Stomach (tissue), 9 donors: ENCODE data around the gene FMN2. TPM values are rescaled to one million over a fixed set of nuclear protein-coding genes. Genes with fewer than 3 reads are reported as not detected.

Experiments used
- DNase-seq, 2 donors: peaks; one replicate each; pipeline versions ENCODE4 v3.0.0 to v3.0.0-alpha.2; 2013 to 2019
- H3K27ac ChIP-seq, 5 donors: fragments of 200-600 bp in 4 of 5; sonication (generic) in 4 of 5; one replicate each; pipeline ENCODE4 v1.5.1; 2013 to 2019; ENCODE audit warnings: mild to moderate bottlenecking in 1 of 5, moderate library complexity in 1 of 5
- H3K27me3 ChIP-seq, 3 donors: fragments of 200-600 bp; sonication (generic); one replicate each; pipeline ENCODE4 v1.5.1; 2017 to 2019; ENCODE audit warnings: mixed run types in 1 of 3
- H3K36me3 ChIP-seq, 4 donors: fragments of 200-600 bp; sonication (generic); 1 replicate in 3 of 4; 2 replicates in 1 of 4; pipeline ENCODE4 v1.5.1; 2016 to 2019
- H3K4me1 ChIP-seq, 4 donors: fragments of 200-600 bp; sonication (generic); one replicate each; pipeline ENCODE4 v1.5.1; 2016 to 2019
- H3K4me3 ChIP-seq, 4 donors: fragments of 200-600 bp; sonication (generic) in 3 of 4; one replicate each; pipeline ENCODE4 v1.5.1; 2016 to 2019; ENCODE audit warnings: mild to moderate bottlenecking in 1 of 4
- H3K9me3 ChIP-seq, 4 donors: fragments of 200-600 bp; sonication (generic); one replicate each; pipeline ENCODE4 v1.5.1; 2016 to 2019
- EP300 ChIP-seq: sonication (generic); formaldehyde crosslinking; IDR thresholded peaks from one replicate; pipeline ENCODE4 v1.6.1; 2017; ENCODE audit warnings: antibody characterized with exemption
- POLR2A ChIP-seq, 4 donors: fragments of 450-650 bp; IDR thresholded peaks; one replicate each; pipeline ENCODE4 v1.6.1; 2016; ENCODE audit warnings: antibody characterized with exemption in 4 of 4, control low read depth in 2 of 4, mild to moderate bottlenecking in 1 of 4, moderate library complexity in 1 of 4
- POLR2AphosphoS5 ChIP-seq, 3 donors: sonication (generic); formaldehyde crosslinking; IDR thresholded peaks; one replicate each; pipeline ENCODE4 v1.6.1; 2016; ENCODE audit warnings: antibody characterized with exemption in 3 of 3
- WGBS, 5 donors: extraction: QIAGEN DNeasy Blood & Tissue Kit in 3 of 5; methylation state at CpG; one replicate each; pipeline versions ENCODE4 v1.1.5 to v1.1.7; 2013 to 2018; 5-methylcytosine and 5-hydroxymethylcytosine counted together
- intact Hi-C: fragments of 100-400 bp; cut with DNase I; formaldehyde crosslinking; loops from one replicate; pipeline ENCODE4 v1.15.1; 2023; ENCODE audit warnings: low total_unique reads
- polyA plus RNA-seq, 3 donors: library from polyadenylated mRNA; stranded (reverse); fragments of 200-250 nt; gene quantifications; one replicate each; pipeline ENCODE4 v1.2.3, GENCODE V29; 2013
- total RNA-seq, 5 donors: library from RNA; depleted of rRNA; stranded (reverse); fragments of >200 nt; gene quantifications; one replicate each; pipeline versions ENCODE4 v1.1.0 to v1.2.3, GENCODE V29; 2014 to 2016
- TF ChIP-seq, protein P1 (sequence below), 7 experiments: fragments of 450-650 bp in 4 of 7; fragments of 200-600 bp in 3 of 7; sonication (generic) in 3 of 7; IDR thresholded peaks; one replicate each; pipeline ENCODE4 v1.5.1; 2016 to 2019; ENCODE audit warnings: antibody characterized with exemption in 7 of 7, control low read depth in 2 of 7, mild to moderate bottlenecking in 1 of 7
- donor health status: healthy with polysubstance abuse.
- donor health status: Bipolar disorder and iron deficiency.
- donor health status: healthy.

Gene FMN2
- total and polyA plus RNA-seq, 8 donors: 0.61 to 3.3 (median 0.87) TPM; not detected in 2

DNA sequence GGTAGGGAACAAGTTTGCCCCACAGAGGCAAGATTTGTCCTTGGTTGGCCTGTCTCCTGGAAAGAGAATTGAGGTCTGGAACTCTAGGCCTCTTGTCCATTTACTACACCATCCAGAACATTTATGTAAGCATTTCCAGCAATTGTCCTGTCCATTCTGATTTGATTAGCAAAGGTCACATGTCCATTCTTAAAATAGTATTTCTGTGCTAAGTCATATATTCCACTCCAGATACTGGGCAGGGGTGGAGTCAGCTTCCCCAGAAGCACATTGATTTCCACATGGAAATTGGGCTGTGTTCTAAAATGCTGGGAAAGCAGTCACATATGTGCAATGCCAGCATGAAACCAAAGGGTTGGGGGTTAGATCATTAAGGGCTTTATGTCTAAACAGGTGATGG lies 21.5 kb upstream of the FMN2 start:
- no peaks in the 10 kb centered on the region for H3K9me3 ChIP-seq
- intact Hi-C loops: no loop called here
- DNase-seq: no peak
- H3K27me3 ChIP-seq: no peaks in the 10 kb centered on the region
- H3K36me3 ChIP-seq: no peaks in the 10 kb centered on the region
- no peak overlapping the region for H3K27ac ChIP-seq
- no peaks in the 10 kb centered on the region for H3K4me1 ChIP-seq
- no peak for TF ChIP-seq POLR2AphosphoS5 (IDR thresholded peaks at IDR 0.05)
- no peak for TF ChIP-seq POLR2A (IDR thresholded peaks at IDR 0.05)
- TF ChIP-seq, protein P1, sequence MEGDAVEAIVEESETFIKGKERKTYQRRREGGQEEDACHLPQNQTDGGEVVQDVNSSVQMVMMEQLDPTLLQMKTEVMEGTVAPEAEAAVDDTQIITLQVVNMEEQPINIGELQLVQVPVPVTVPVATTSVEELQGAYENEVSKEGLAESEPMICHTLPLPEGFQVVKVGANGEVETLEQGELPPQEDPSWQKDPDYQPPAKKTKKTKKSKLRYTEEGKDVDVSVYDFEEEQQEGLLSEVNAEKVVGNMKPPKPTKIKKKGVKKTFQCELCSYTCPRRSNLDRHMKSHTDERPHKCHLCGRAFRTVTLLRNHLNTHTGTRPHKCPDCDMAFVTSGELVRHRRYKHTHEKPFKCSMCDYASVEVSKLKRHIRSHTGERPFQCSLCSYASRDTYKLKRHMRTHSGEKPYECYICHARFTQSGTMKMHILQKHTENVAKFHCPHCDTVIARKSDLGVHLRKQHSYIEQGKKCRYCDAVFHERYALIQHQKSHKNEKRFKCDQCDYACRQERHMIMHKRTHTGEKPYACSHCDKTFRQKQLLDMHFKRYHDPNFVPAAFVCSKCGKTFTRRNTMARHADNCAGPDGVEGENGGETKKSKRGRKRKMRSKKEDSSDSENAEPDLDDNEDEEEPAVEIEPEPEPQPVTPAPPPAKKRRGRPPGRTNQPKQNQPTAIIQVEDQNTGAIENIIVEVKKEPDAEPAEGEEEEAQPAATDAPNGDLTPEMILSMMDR (IDR thresholded peaks at IDR 0.05): no peak
- TF ChIP-seq EP300: no peak
- no peak overlapping the region for H3K4me3 ChIP-seq

DNA sequence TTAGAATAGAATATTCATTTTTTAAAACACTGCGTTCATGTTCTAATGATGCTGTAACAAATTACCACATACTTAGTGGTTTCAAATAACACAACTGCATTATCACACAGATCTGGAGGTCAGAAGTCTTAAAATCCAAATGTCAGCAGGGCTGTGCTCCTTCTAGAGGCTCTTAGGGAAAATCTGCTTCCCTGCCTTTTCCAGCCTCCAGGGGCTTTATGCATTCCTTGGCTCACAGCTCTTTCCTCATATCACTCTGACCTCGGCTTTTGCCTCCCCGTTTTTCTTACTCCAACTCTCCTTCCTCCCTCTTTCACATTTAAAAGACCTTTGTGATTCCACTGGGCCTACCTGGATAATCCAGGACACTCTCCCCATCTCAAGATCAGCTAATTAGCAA lies 18.6 kb upstream of the FMN2 start:
- H3K9me3 ChIP-seq: peaks cover 0 to 4% (median 3%) of the 10 kb centered on the region in 4 donors
- 33 to 65% (median 51%) methylated on average over 3 of the region's 3 CpGs for WGBS, 5 donors
- no peak for DNase-seq
- H3K27ac ChIP-seq: no peak overlapping the region
- no peaks in the 10 kb centered on the region for H3K36me3 ChIP-seq
- intact Hi-C loops: no loop called here
- no peaks in the 10 kb centered on the region for H3K27me3 ChIP-seq
- H3K4me3 ChIP-seq: no peak overlapping the region
- no peak for TF ChIP-seq EP300
- TF ChIP-seq, protein P1 (IDR thresholded peaks at IDR 0.05): no peak
- no peak for TF ChIP-seq POLR2A (IDR thresholded peaks at IDR 0.05)
- no peak for TF ChIP-seq POLR2AphosphoS5 (IDR thresholded peaks at IDR 0.05)
- H3K4me1 ChIP-seq: no peaks in the 10 kb centered on the region

DNA sequence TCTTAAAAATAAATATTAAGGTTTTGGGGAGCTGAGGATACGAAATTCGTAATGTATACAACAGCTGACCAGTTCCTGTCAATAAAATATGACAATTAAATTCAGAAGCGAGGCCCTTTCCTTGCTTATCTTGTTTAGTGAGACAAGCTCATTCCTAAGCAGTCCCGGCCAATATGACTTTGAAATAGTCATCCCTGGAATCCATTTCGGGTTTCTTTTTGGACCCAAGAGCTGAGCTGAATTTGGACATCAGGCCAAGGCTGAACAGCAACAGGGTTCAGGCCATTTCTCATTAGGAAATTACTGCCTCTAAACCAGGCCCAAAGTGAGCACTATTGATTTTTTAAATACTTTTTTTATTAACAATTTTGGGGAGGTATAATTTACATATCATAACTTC lies 17.3 kb upstream of the FMN2 start:
- no peak overlapping the region for H3K27ac ChIP-seq
- DNase-seq: no peak
- TF ChIP-seq EP300 (no peak), POLR2AphosphoS5 (IDR thresholded peaks at IDR 0.05) (no peak), POLR2A (IDR thresholded peaks at IDR 0.05) (no peak)
- TF ChIP-seq, protein P1 (IDR thresholded peaks at IDR 0.05): no peak
- H3K9me3 ChIP-seq: peaks cover 0 to 13% (median 7%) of the 10 kb centered on the region in 4 donors
- H3K27me3 ChIP-seq: no peaks in the 10 kb centered on the region
- H3K4me3 ChIP-seq: no peak overlapping the region
- intact Hi-C loops: no loop called here
- no peaks in the 10 kb centered on the region for H3K36me3 ChIP-seq
- no peaks in the 10 kb centered on the region for H3K4me1 ChIP-seq
- 63 to 73% (median 70%) methylated on average over 5 of the region's 5 CpGs for whole genome bisulfite sequencing, 5 donors

DNA sequence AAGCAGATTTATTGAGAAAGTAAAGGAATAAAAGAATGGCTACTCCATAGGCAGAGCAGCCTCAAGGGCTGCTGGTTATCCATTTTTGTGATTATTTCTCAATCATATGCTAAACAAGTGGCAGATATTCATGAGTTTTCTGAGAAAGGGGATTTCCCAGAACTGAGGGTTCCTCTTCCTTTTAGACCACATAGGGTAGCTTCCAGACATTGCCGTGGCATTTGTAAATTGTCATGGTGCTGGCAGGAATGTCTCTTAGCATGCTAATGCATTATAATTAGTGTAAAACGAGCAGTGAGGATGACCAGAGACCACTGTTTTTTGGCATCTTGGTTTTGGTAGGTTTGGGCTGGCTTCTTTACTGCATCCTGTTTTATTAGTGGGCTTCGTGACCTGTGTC lies 16.8 kb upstream of the FMN2 start:
- intact Hi-C loops: no loop called here
- H3K4me1 ChIP-seq: no peaks in the 10 kb centered on the region
- TF ChIP-seq EP300 (no peak), POLR2AphosphoS5 (IDR thresholded peaks at IDR 0.05) (no peak)
- no peak overlapping the region for H3K4me3 ChIP-seq
- H3K27me3 ChIP-seq: no peaks in the 10 kb centered on the region
- DNase-seq: no peak
- no peak overlapping the region for H3K27ac ChIP-seq
- H3K9me3 ChIP-seq: peaks cover 0 to 15% (median 7%) of the 10 kb centered on the region in 4 donors
- WGBS, 5 donors: 71 to 84% (median 77%) methylated on average over 3 of the region's 3 CpGs
- no peaks in the 10 kb centered on the region for H3K36me3 ChIP-seq

DNA sequence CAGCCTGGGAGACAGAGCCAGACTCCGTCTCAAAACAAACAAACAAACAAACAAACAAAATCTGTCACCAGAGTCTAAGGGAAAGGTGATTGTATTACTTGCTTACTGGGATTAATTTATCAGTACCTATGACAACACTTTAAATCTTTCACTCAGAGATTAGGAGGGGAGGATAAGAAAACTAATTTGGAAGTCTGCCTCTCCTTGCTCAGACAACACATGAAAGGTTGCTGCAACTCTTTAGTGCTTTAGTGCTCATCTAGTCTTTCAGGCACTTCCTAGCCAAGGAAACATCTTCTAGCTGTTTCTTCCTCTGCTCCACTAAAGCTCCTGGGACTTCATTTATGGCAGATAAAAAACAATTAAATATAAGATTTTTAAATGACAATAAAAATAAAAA lies 7.3 kb upstream of the FMN2 start:
- intact Hi-C loops: no loop called here
- Histone ChIP-seq H3K9me3 (peaks cover 0 to 2% (median 0%) of the 10 kb centered on the region in 4 donors), H3K27ac (no peak overlapping the region), H3K36me3 (no peaks in the 10 kb centered on the region), H3K4me3 (no peak overlapping the region), H3K4me1 (no peaks in the 10 kb centered on the region), H3K27me3 (peaks cover 0 to 24% (median 10%) of the 10 kb centered on the region in 3 donors)
- WGBS, 5 donors: 11 to 50% (median 30%) methylated on average over 1 of the region's 1 CpG
- no peak for DNase-seq
- TF ChIP-seq POLR2AphosphoS5 (IDR thresholded peaks at IDR 0.05) (no peak), POLR2A (IDR thresholded peaks at IDR 0.05) (no peak), EP300 (no peak)
- TF ChIP-seq, protein P1 (IDR thresholded peaks at IDR 0.05): no peak
